Adipocyte (in vitro differentiated cells): ENCODE data around the gene MSH5.
A peak's percentile ranks its signal among the peaks of the same experiment; 100 is the strongest.
"Not testable (repeated sequence)": the region's sequence is repeated elsewhere in the genome, so short reads cannot be mapped to it uniquely, and the experiment has no call there.

Experiments
- DNase-seq: peaks from one replicate; pipeline ENCODE4 v3.0.0-alpha.2; 2015; ENCODE audit warnings: low read depth
- H3K27me3 ChIP-seq: replicated peaks from 2 replicates; pipeline ENCODE4 v1.7.0; 2013; ENCODE audit warnings: mild to moderate bottlenecking, low read length, moderate library complexity; ENCODE audit not compliant: control insufficient read depth, insufficient read depth
- H3K36me3 ChIP-seq: 2 replicates; pipeline ENCODE4 v1.7.0; 2013; ENCODE audit warnings: low read length, mild to moderate bottlenecking, moderate library complexity; ENCODE audit not compliant: control insufficient read depth, insufficient read depth, severe bottlenecking
- H3K4me1 ChIP-seq: 2 replicates; pipeline ENCODE4 v1.7.0; 2013; ENCODE audit warnings: mild to moderate bottlenecking, low read length, moderate library complexity; ENCODE audit not compliant: control insufficient read depth, insufficient read depth
- H3K4me3 ChIP-seq: 2 replicates; pipeline ENCODE4 v1.7.0; 2013; ENCODE audit warnings: mild to moderate bottlenecking, low read length, moderate library complexity
- H3K9ac ChIP-seq: 2 replicates; pipeline ENCODE4 v1.7.0; 2013; ENCODE audit warnings: mild to moderate bottlenecking, low read length, moderate library complexity
- H3K9me3 ChIP-seq: 2 replicates; pipeline ENCODE4 v1.7.0; 2013; ENCODE audit warnings: mild to moderate bottlenecking, low read length, moderate library complexity; ENCODE audit not compliant: control insufficient read depth

Gene MSH5

DNA sequence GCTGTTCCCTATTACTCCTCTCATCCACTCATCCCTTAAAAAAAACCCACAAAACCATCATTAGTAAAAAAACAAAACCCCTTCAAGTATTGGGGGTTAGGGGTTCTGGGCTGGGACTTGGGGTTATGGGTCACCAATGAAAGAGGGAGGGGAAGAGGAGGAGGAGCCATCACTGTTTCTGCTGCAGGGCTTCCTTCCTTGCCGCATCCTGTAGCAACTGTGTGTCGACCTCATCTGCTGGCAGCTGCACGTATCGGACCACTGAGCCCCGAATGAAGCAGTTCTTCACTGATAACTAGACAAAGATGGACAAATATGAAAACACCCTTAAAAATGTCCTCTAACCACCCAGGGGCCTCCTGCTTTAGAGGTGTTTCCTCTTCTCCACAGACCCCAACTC, 57.8 kb downstream of the MSH5 start:
- H3K4me3 ChIP-seq: no peak overlapping the region

DNA sequence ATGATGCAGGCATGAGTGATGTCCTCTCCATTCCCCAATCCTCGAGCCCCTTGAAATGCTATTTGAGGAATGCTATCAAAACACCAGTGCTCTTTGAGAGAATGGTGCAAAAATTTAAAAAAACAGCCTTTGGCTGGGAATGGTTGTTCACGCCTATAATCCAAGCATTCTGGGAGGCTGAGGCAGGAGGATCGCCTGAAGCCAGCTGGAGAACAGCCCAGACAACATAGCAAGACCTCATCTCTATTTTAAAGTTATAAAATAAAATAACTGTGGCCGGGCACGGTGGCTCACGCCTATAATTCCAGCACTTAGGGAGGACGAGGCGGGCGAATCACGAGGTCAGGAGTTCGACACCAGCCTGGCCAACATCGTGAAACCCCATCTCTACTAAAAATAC, 60.0 kb downstream of the MSH5 start:
- H3K4me3 ChIP-seq: no peak overlapping the region
- no peaks in the 10 kb centered on the region for H3K4me1 ChIP-seq
- no peaks in the 10 kb centered on the region for H3K27me3 ChIP-seq
- peaks cover 12% of the 10 kb centered on the region for H3K36me3 ChIP-seq
- no peak overlapping the region for H3K9ac ChIP-seq
- H3K9me3 ChIP-seq: no peaks in the 10 kb centered on the region
- no peak for DNase-seq

More for the DNA sequence above, 57.8 kb downstream of the MSH5 start:
- peaks cover 3% of the 10 kb centered on the region for H3K4me1 ChIP-seq
- no peaks in the 10 kb centered on the region for H3K9me3 ChIP-seq
- DNase-seq: no peak
- peaks cover 14% of the 10 kb centered on the region for H3K36me3 ChIP-seq
- H3K27me3 ChIP-seq: no peaks in the 10 kb centered on the region
- no peak overlapping the region for H3K9ac ChIP-seq

DNA sequence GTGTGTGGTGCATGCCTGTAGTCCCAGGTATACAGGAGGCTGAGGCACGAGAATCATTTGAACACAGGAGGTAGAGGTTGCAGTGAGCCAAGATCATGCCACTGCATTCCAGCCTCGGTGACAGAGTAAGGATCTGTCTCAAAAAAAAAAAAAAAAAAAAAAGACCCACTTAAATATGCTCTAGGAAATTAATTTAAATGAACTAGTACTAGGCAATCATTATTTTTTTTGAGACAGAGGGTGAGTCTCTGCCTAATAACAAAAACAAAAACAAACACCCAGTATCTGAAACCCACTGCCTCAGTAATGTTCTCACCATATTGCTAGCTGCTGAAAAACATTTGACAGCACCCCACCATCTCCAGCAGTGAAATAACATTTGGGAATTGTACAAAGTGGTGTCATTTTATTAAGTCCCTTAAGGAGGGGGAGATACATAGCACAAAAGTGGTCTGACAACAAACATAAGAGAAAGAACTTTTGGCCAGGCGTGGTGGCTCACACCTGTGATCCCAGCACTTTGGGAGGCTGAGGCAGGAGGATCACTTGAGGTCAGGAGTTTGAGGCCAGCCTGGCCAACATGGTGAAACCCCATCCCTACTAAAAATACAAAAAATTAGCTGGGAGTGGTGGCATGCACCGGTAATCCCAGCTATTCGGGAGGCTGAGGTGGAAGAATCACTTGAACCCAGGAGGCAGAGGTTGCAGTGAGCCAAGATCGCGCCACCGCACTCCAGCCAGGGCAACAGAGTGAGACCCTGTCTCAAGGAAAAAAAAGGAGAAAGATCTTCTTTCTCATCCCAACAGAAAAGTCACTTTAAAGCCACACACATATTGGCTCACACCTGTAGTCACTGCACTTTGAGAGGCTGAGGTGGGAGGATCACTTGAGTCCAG, 61.5 kb downstream of the MSH5 start:
- H3K4me1 ChIP-seq, DNase-seq, H3K9me3 ChIP-seq, H3K9ac ChIP-seq, H3K4me3 ChIP-seq, H3K27me3 ChIP-seq: not testable (repeated sequence)
- peaks cover 12% of the 10 kb centered on the region for H3K36me3 ChIP-seq

DNA sequence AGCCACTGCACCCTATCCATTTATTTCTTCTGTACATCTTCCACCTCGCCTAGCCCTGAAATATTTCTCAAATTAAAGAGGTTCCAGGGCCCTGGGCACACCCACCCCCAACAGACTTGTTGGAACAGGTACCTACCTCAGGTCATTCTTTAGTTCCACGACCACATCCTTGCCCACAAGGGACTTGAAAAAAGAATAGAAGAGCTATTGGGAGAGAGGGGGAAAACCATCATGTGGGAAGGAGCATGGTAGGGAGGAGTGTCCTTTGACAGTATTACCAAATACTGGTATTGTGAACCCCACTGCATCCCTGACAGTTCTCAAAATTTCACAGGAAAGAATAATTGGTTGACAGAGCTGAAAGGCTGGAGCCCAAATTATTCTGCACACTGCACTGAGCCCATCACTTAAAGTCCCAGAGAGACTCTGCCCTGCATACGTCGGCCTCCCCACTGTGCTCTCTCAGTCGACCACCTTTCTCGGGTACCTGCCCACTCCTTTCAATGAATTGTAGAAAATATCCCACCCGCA, 66.2 kb downstream of the MSH5 start:
- peaks cover 9% of the 10 kb centered on the region for H3K4me1 ChIP-seq
- no peaks in the 10 kb centered on the region for H3K27me3 ChIP-seq
- H3K9me3 ChIP-seq: no peaks in the 10 kb centered on the region
- DNase-seq: no peak
- H3K36me3 ChIP-seq: peaks cover 4% of the 10 kb centered on the region
- H3K4me3 ChIP-seq: peak overlapping the region; percentile 87
- peak overlapping the region; percentile 93 for H3K9ac ChIP-seq

DNA sequence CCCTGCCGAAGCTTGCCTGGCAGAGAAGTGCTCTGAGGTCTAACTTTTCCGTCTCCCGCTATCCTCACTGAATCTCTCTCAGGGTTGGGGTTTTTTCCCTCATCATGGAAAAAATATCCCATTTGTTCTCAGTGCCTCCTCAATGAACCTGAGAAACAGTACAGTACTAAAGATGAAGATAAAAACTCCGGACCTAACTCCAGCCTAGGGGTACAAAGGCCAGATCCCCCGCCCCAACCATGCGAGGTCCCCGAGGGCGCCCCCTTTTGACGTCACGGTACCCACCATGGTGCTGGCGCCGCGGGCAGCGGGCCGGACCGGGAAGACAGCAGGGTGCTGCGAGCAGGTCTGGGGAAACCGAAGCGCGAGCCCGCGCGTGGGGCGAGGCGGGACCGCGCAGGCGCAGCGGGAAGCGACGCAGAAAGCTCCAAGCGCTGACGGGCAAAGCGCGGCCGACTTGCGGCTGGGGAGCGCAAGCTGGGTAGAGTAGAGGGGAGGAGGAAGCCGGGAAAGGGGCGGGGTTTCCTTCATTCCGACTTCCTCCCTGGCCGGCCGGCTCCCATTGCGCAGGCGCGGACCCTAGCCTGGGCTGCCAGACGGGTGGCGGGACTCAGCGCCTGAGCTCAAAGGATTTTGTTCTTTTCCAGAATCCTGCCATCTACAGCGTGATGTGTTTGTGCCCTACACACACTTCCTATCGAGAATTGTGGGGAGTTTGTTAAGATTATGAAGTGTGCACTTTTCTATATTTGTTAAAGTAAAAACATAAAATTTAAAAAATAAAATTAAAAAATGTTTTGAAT, 66.9 kb downstream of the MSH5 start, which contains the start of gene LSM2:
Gene LSM2 (minus strand): TSS at position 497 of the 803 bp plus-strand sequence. CDS start 209 bp downstream, at position 288.
- Histone ChIP-seq H3K9me3 (no peaks in the 10 kb centered on the region), H3K9ac (peak within 1 kb of the TSS; percentile 93), H3K4me1 (peaks cover 9% of the 10 kb centered on the region), H3K4me3 (peak within 1 kb of the TSS; percentile 87), H3K36me3 (peaks cover 3% of the 10 kb centered on the region), H3K27me3 (no peaks in the 10 kb centered on the region)
- peak; percentile 99 for DNase-seq

DNA sequence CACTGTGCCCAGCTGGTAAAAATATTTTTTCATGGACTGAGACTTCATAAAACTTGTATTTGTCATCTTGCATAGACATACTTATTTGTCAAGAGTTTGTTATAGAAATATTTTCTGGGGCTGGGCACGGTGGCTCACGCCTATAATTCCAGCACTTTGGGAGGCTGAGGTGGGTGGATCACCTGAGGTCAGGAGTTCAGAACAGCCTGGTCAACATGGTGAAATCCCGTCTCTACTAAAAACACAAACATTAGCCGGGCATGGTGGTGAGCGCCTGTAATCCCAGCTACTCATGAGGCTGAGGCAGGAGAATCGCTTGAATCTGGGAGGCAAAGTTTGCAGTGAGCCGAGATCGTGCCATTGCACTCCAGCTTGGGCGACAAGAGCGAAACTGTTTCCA, 68.8 kb downstream of the MSH5 start:
- not testable (repeated sequence) for H3K27me3 ChIP-seq, H3K4me3 ChIP-seq, H3K9me3 ChIP-seq, DNase-seq, H3K9ac ChIP-seq, H3K36me3 ChIP-seq
- peaks cover 14% of the 10 kb centered on the region for H3K4me1 ChIP-seq

DNA sequence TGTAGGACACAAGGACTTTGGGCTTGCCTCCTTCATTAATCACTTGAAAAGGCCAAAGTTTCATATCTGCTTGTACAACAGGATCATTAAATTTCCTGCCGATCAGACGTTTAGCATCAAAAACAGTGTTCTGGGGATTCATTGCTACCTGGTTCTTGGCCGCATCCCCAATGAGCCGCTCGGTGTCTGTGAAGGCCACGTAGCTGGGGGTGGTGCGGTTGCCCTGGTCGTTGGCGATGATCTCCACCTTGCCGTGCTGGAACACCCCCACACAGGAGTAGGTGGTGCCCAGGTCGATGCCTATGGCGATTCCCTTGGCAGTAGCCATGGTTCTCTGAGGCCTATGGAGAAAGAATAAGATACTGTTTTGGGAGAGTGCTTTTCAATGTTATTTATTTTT, 71.8 kb downstream of the MSH5 start:
- H3K27me3 ChIP-seq: no peaks in the 10 kb centered on the region
- no peaks in the 10 kb centered on the region for H3K9me3 ChIP-seq
- no peak overlapping the region for H3K4me3 ChIP-seq
- no peaks in the 10 kb centered on the region for H3K36me3 ChIP-seq
- H3K9ac ChIP-seq: no peak overlapping the region
- DNase-seq: no peak
- H3K4me1 ChIP-seq: peaks cover 12% of the 10 kb centered on the region
